RWPE2 (cell line): ENCODE data around the gene MCM5.

Experiments used
- ATAC-seq: fragments of 200-7000 bp; cut with Tn5 transposase; 3 replicates; pipeline ENCODE4 v1.9.1; 2021; ENCODE audit warnings: low read depth
- DNase-seq: peaks from one replicate; pipeline ENCODE4 v3.0.0-alpha.2; 2020; ENCODE audit warnings: low spot score
- H3K27ac ChIP-seq: fragments of 450-650 bp; 2 replicates; pipeline ENCODE4 v1.5.1; 2017; ENCODE audit warnings: mild to moderate bottlenecking; ENCODE audit not compliant: poor library complexity, severe bottlenecking
- H3K27me3 ChIP-seq: fragments of 250-450 bp; sonication (Bioruptor Pico); 2 replicates; pipeline ENCODE4 v1.5.1; 2021; ENCODE audit warnings: mild to moderate bottlenecking, moderate library complexity; ENCODE audit not compliant: insufficient read depth, poor library complexity, severe bottlenecking
- H3K36me3 ChIP-seq: fragments of 250-450 bp; sonication (Bioruptor Pico); 2 replicates; pipeline ENCODE4 v1.5.1; 2020; ENCODE audit warnings: low read depth, mild to moderate bottlenecking, moderate library complexity
- H3K4me1 ChIP-seq: fragments of 250-450 bp; sonication (Bioruptor Pico); 2 replicates; pipeline ENCODE4 v1.5.1; 2021; ENCODE audit warnings: mild to moderate bottlenecking, moderate library complexity; ENCODE audit not compliant: insufficient read depth, poor library complexity, severe bottlenecking
- H3K4me3 ChIP-seq: fragments of 250-450 bp; sonication (Bioruptor Pico); 2 replicates; pipeline ENCODE4 v1.5.1; 2021; ENCODE audit warnings: mild to moderate bottlenecking, moderate library complexity; ENCODE audit not compliant: severe bottlenecking
- H3K9me3 ChIP-seq: fragments of 250-450 bp; sonication (Bioruptor Pico); 2 replicates; pipeline ENCODE4 v1.5.1; 2021; ENCODE audit warnings: mild to moderate bottlenecking, moderate library complexity; ENCODE audit not compliant: severe bottlenecking
- CTCF ChIP-seq: fragments of 450-650 bp; IDR thresholded peaks from one replicate; pipeline ENCODE4 v1.5.1; 2017; ENCODE audit warnings: mild to moderate bottlenecking, moderate library complexity; ENCODE audit not compliant: poor library complexity, severe bottlenecking

MCM5 gene

GRCh38 chr22:35384975-35385588, 14.9 kb upstream of the MCM5 start:
- DNase-seq (no peak), ATAC-seq (no peak)
- TF ChIP-seq CTCF: no peak
- no peaks in the 10 kb centered on the region for H3K9me3 ChIP-seq
- no peak overlapping the region for H3K27ac ChIP-seq
- H3K27me3 ChIP-seq: no peaks in the 10 kb centered on the region
- no peak overlapping the region for H3K4me3 ChIP-seq
- H3K4me1 ChIP-seq: no peaks in the 10 kb centered on the region
- H3K36me3 ChIP-seq: no peaks in the 10 kb centered on the region

- DNase-seq: no peak
- Histone ChIP-seq H3K36me3 (no peaks in the 10 kb centered on the region), H3K4me1 (no peaks in the 10 kb centered on the region), H3K9me3 (no peaks in the 10 kb centered on the region), H3K27me3 (no peaks in the 10 kb centered on the region), H3K4me3 (no peak overlapping the region), H3K27ac (no peak overlapping the region)
- TF ChIP-seq CTCF: no peak
- ATAC-seq: no peak
Measured at GRCh38 chr22:35386670-35387288, 13.2 kb upstream of the MCM5 start.

- Histone ChIP-seq H3K36me3 (no peaks in the 10 kb centered on the region), H3K27ac (no peak overlapping the region), H3K9me3 (no peaks in the 10 kb centered on the region), H3K27me3 (no peaks in the 10 kb centered on the region), H3K4me1 (no peaks in the 10 kb centered on the region), H3K4me3 (no peak overlapping the region)
- TF ChIP-seq CTCF: no peak
- ATAC-seq (no peak), DNase-seq (no peak)
Measured at GRCh38 chr22:35390933-35391332, 9.0 kb upstream of the MCM5 start.

- DNase-seq (no peak), ATAC-seq (no peak)
- Histone ChIP-seq H3K27me3 (no peaks in the 10 kb centered on the region), H3K4me1 (no peaks in the 10 kb centered on the region), H3K27ac (no peak overlapping the region), H3K4me3 (no peak overlapping the region), H3K36me3 (no peaks in the 10 kb centered on the region), H3K9me3 (no peaks in the 10 kb centered on the region)
- TF ChIP-seq CTCF: no peak
Measured at GRCh38 chr22:35392357-35392756, 7.6 kb upstream of the MCM5 start.
